Measurements from ENCODE around the gene GUCY1A1.
A peak's percentile ranks its signal among the peaks of the same experiment; 100 is the strongest.
"Not testable (repeated sequence)": the region's sequence is repeated elsewhere in the genome, so short reads cannot be mapped to it uniquely, and the experiment has no call there.

The GUCY1A1 gene, protein sequence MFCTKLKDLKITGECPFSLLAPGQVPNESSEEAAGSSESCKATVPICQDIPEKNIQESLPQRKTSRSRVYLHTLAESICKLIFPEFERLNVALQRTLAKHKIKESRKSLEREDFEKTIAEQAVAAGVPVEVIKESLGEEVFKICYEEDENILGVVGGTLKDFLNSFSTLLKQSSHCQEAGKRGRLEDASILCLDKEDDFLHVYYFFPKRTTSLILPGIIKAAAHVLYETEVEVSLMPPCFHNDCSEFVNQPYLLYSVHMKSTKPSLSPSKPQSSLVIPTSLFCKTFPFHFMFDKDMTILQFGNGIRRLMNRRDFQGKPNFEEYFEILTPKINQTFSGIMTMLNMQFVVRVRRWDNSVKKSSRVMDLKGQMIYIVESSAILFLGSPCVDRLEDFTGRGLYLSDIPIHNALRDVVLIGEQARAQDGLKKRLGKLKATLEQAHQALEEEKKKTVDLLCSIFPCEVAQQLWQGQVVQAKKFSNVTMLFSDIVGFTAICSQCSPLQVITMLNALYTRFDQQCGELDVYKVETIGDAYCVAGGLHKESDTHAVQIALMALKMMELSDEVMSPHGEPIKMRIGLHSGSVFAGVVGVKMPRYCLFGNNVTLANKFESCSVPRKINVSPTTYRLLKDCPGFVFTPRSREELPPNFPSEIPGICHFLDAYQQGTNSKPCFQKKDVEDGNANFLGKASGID

GRCh38 chr4:155666344-155667221 lies at the start of gene GUCY1A1:
Gene GUCY1A1 (plus strand): TSS chr4:155666848. CDS start chr4:155696868, 30,020 bp downstream.
- DNase-seq, result peak; percentile 88

DNA sequence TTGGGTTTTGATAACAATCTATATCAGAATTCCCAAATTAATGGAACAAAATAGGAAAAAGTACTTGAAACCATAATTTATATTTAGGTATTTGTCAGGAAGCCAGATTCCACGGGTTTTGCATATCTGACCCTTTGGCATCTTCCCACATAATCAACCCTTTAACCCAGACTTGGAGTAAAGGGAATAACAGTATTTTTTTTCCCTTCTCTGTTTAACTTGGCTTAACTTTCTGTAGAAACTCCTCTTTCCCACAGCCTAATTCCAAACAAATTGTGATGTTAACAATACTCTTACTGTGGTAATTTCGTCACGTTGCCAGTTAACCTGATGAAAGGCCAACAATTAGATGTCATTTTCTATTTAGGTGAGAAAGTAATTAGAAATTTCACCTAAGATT lies 49.4 kb upstream of the GUCY1A1 start:
- no peak for DNase-seq

- no peak for DNase-seq
These were observed 48.3 kb upstream of the GUCY1A1 start for GRCh38 chr4:155618183-155618838.

DNA sequence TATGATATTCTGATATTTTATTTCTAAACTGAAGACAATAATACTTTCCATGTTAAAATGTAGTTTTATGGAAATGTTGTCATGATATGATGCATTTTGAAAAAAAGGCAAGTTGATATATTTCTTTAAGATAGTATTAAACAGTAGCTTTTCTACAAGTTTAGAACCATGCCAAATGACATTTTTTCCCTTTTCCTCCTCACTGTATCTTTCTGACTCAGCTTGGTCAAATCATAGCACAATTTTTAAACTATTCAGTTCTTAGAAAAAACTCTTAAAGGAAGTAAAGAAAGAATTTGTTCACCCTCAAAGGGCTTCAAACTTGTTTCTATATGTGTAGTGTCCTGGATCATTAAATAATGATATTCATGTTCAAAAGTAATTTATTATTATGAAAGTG lies 46.0 kb upstream of the GUCY1A1 start:
- DNase-seq, result no peak

- no peak for DNase-seq
These were observed 42.2 kb upstream of the GUCY1A1 start for GRCh38 chr4:155624478-155624877.

DNA sequence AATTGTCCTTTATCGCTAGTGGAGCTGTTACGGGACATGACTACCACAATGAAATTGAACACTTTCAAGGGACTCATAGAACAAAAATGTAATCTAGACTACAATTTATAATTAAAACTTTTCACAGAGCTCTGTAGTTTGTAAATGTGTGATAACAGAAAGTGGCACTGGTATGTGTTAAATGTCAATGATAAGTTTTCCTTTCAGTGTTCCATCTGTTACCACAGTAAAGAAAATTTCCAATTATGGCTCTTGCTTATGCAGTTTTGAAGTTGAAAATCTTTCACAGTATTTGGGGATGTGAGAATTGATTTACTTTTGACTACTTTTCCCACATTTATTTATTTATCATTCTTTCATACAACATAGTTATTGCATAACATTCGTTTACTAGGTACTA lies 40.1 kb upstream of the GUCY1A1 start:
- no peak for DNase-seq

- no peak for DNase-seq
These were observed 37.3 kb upstream of the GUCY1A1 start for GRCh38 chr4:155629183-155629825.

- DNase-seq, result no peak
These were observed 36.7 kb upstream of the GUCY1A1 start for GRCh38 chr4:155629956-155630355.

- DNase-seq, result no peak
These were observed 34.3 kb upstream of the GUCY1A1 start for GRCh38 chr4:155632310-155632840.

GRCh38 chr4:155638195-155638965 lies 28.3 kb upstream of the GUCY1A1 start:
- DNase-seq, result no peak

DNA sequence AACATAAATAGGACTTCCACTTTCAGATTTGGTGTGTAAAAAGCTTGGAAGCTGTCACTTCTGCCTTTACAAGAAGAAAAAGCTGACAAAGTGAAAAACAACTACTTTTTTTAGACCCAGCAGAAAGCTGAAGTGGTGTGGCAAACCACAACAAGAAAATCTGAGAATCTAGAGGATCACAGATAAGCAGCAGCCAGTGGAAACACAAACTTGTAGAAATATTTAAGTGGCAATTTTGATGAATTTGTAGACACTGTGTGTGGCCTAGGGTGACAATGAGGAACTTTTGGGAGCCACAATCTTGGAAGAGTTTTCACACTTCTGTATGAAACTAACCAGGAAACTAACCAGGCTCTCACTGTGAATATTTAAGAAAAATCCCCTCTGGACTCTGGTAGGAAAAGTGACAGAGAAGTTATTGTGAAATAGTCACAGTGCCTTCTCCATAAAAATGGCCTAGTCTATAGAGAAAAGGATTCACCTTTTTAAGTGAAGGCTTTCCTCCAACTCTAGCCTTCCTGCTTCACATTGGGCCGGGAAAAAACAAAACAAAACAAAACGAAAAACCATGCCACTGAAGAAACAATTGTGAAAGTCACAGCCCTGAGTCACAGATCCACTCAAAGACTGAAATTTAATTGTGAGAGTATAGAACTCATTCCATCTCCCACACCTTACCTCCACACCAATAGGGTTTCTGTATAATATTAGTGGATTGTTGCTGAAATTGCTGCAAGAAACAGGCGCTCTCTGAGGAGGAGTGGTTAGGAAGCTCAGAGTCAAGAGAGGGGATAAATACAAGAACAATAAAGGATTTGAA lies 26.7 kb upstream of the GUCY1A1 start:
- DNase-seq, result no peak

- no peak for DNase-seq
These were observed 25.9 kb upstream of the GUCY1A1 start for GRCh38 chr4:155640751-155641150.

GRCh38 chr4:155643087-155643486 lies 23.6 kb upstream of the GUCY1A1 start:
- no peak for DNase-seq

- no peak for DNase-seq
These were observed 20.6 kb upstream of the GUCY1A1 start for GRCh38 chr4:155646001-155646400.

- not testable (repeated sequence) for DNase-seq
These were observed 15.9 kb upstream of the GUCY1A1 start for GRCh38 chr4:155650785-155651184.

DNA sequence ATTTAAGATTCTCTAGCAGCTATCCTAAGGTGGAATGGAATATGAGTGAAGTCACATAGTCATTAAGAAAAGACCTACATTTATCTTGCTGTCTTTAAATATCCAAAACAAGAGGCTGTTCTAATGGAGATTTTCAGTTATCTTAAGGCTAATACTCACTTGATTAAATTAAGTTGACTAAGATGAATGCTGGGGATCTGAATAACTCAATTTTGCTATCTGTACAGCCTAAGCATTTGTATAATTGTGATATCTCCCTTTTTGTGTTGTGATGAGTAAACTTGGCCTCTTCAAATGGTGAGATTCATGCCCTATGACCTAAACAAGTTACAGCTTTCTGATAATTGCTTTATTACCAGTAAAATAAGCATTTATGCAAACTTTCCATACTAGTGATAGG lies 13.6 kb upstream of the GUCY1A1 start:
- DNase-seq, result no peak

- no peak for DNase-seq
These were observed 10.6 kb upstream of the GUCY1A1 start for GRCh38 chr4:155656025-155656424.

DNA sequence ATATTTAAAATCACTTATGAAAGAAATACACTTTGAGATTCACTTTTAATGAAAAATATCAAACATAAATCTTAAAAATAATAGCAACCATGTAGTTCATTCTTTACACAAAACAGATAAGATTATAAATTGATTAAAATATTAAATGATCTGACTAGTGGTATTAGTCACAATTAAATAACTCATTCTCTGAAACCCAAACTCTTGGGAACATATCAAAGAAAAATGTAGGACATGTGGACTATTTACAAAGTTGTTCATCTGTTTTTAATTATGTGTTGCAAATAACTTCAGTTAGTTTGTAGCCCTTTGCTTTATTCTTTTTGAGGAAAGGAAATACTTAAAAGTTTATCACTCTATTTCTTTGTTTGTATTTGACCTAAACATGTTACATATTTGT lies 9.5 kb upstream of the GUCY1A1 start:
- no peak for DNase-seq

GRCh38 chr4:155657985-155658680 lies 8.5 kb upstream of the GUCY1A1 start:
- no peak for DNase-seq

GRCh38 chr4:155658681-155659064 lies 8.0 kb upstream of the GUCY1A1 start:
- no peak for DNase-seq

Measured in islet precursor cell (in vitro differentiated cells).